Effector CD4-positive, alpha-beta T cell (primary cell): Measurements from ENCODE around the gene CDH13.

Source experiments
- DNase-seq: peaks from one replicate; pipeline ENCODE4 v3.0.0-alpha.2; 2020

CDH13 gene

GRCh38 chr16:83831456-83831987 is 1204.8 kb downstream of the CDH13 start:
- no peak for DNase-seq

- DNase-seq: no peak
These were observed 1207.2 kb downstream of the CDH13 start for GRCh38 chr16:83833921-83834320.

- DNase-seq: no peak
These were observed 1209.1 kb downstream of the CDH13 start for GRCh38 chr16:83835586-83836566.

- DNase-seq: no peak
These were observed 1210.8 kb downstream of the CDH13 start for GRCh38 chr16:83837566-83837965.

GRCh38 chr16:83838151-83838550 is 1211.4 kb downstream of the CDH13 start:
- no peak for DNase-seq

- DNase-seq: no peak
These were observed 1212.8 kb downstream of the CDH13 start for GRCh38 chr16:83839561-83839960.

- no peak for DNase-seq
These were observed 1213.4 kb downstream of the CDH13 start for GRCh38 chr16:83840060-83840617.

GRCh38 chr16:83842291-83842690 is 1215.5 kb downstream of the CDH13 start:
- DNase-seq: no peak

GRCh38 chr16:83842756-83843507 is 1216.2 kb downstream of the CDH13 start:
- no peak for DNase-seq

GRCh38 chr16:83843657-83844056 is 1216.9 kb downstream of the CDH13 start:
- DNase-seq: no peak

- DNase-seq: no peak
These were observed 1218.5 kb downstream of the CDH13 start for GRCh38 chr16:83845263-83845662.

- DNase-seq: no peak
These were observed 1220.8 kb downstream of the CDH13 start for GRCh38 chr16:83847371-83848225.

- no peak for DNase-seq
These were observed 1222.7 kb downstream of the CDH13 start for GRCh38 chr16:83849421-83849820.
